Lower lobe of right lung (tissue), 2 donors: Measurements from ENCODE around the gene ATRN. TPM values are rescaled to one million over a fixed set of nuclear protein-coding genes. Genes with fewer than 3 reads are reported as not detected.
"Not testable (repeated sequence)": the region's sequence is repeated elsewhere in the genome, so short reads cannot be mapped to it uniquely, and the experiment has no call there.

ENCODE experiments used
- ATAC-seq, 2 donors: fragments of 200-7000 bp; cut with Tn5 transposase; one replicate each; pipeline ENCODE4 v1.9.1; 2020 to 2022; ENCODE audit warnings: mild to moderate bottlenecking in 2 of 2, moderate library complexity in 2 of 2
- DNase-seq: peaks from one replicate; pipeline ENCODE4 v3.0.0-alpha.2; 2020
- H3K27ac ChIP-seq: fragments of 200-600 bp; one replicate; pipeline ENCODE4 v1.8.0; 2022
- H3K27me3 ChIP-seq: fragments of 200-600 bp; one replicate; pipeline ENCODE4 v1.8.0; 2022; ENCODE audit warnings: low read depth
- H3K36me3 ChIP-seq: fragments of 200-600 bp; one replicate; pipeline ENCODE4 v1.8.0; 2022; ENCODE audit warnings: mild to moderate bottlenecking
- H3K4me1 ChIP-seq: fragments of 200-600 bp; one replicate; pipeline ENCODE4 v1.8.0; 2022
- H3K4me3 ChIP-seq: fragments of 200-600 bp; one replicate; pipeline ENCODE4 v1.8.0; 2022; ENCODE audit warnings: mild to moderate bottlenecking
- H3K9me3 ChIP-seq: fragments of 200-600 bp; one replicate; pipeline ENCODE4 v1.8.0; 2022
- CTCF ChIP-seq: fragments of 200-600 bp; IDR thresholded peaks from one replicate; pipeline ENCODE4 v1.8.0; 2022; ENCODE audit warnings: antibody characterized with exemption, mild to moderate bottlenecking
- intact Hi-C: fragments of 100-400 bp; cut with DNase I; formaldehyde crosslinking; loops from one replicate; pipeline ENCODE4 v1.11.0; 2022
- total RNA-seq: library from RNA; stranded (reverse); fragmentation: NEBNext Ultra II Directional; extraction: Animal tissue kit (Norgen Biotek cat#: 25700); gene quantifications from one replicate; pipeline ENCODE4 v1.2.1, GENCODE V29; 2021
- donor health status: DM: no; HTN: yes; CAD: no; lungs with severe emphysema.

Gene ATRN
- total RNA-seq, 1 donor from 2014 or later: 29.2 TPM

- peak overlapping the region; percentile 86 for H3K27ac ChIP-seq
- peak in 1 of 2 donors; percentile 1 for ATAC-seq
- H3K4me3 ChIP-seq: peak overlapping the region; percentile 99
- TF ChIP-seq CTCF: no peak
- H3K4me1 ChIP-seq: peaks cover 32% of the 10 kb centered on the region
- H3K27me3 ChIP-seq: no peaks in the 10 kb centered on the region
- no peaks in the 10 kb centered on the region for H3K9me3 ChIP-seq
- H3K36me3 ChIP-seq: no peaks in the 10 kb centered on the region
- intact Hi-C loops: no loop called here
- no peak for DNase-seq
Observed at GRCh38 chr20:3470208-3470626, 601 bp upstream of the ATRN start.

DNA sequence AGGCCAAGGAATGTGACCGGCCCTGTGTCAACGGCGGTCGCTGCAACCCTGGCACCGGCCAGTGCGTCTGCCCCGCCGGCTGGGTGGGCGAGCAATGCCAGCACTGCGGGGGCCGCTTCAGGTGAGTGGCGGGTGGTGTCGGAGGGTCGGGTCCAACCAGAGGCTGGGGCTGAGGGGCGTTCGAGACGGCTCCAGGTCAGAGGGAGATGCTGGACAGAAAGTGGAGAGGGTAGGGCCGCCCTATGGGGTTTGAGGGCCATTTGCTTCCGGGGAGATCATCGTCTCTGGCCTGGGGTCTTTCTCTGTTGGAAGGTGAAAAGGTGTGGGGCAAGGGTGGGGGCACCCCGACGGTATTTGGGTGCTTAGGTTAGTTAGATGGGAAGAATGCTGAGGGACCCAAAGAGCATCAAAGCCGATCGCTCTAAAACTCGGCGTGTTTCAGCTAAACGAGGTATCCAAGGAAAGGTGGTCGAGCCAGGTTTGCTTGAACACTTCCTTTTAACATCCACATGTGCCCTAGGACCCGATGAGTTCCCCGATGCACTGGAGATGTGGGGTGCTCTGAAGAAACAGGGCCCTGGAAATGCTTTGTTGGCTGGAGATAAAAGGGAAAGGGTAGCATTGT, 691 bp downstream of the ATRN start:
- H3K9me3 ChIP-seq: no peaks in the 10 kb centered on the region
- intact Hi-C loops: no loop called here
- no peak for DNase-seq
- peak overlapping the region; percentile 86 for H3K27ac ChIP-seq
- ATAC-seq: no peak
- H3K36me3 ChIP-seq: no peaks in the 10 kb centered on the region
- no peaks in the 10 kb centered on the region for H3K27me3 ChIP-seq
- TF ChIP-seq CTCF: no peak
- peaks cover 32% of the 10 kb centered on the region for H3K4me1 ChIP-seq
- peak overlapping the region; percentile 99 for H3K4me3 ChIP-seq

DNA sequence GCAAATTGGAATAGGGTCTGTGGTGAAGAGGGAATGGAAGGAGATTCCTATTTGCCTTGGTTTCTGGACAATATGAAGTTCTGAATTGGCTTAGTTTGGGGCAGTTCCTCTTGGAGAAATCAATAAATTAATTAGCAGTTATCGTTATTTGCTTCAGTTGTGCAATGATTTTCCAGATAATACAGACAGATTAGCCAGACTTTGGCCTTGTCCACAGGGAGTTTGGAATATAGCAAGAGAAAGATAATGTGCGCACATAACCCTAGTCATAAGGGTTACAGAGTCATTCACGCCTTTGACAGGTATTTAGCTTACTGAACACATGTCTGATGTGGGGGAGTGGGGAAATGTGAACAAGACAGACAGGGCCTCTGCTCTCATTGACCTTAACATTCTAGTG, 1.3 kb downstream of the ATRN start:
- Histone ChIP-seq H3K27me3 (no peaks in the 10 kb centered on the region), H3K27ac (no peak overlapping the region), H3K9me3 (no peaks in the 10 kb centered on the region), H3K4me1 (peaks cover 32% of the 10 kb centered on the region), H3K36me3 (no peaks in the 10 kb centered on the region), H3K4me3 (peak overlapping the region; percentile 99)
- DNase-seq (no peak), ATAC-seq (no peak)
- no peak for TF ChIP-seq CTCF
- intact Hi-C loops: no loop called here

- ATAC-seq (no peak), DNase-seq (no peak)
- Histone ChIP-seq H3K36me3 (no peaks in the 10 kb centered on the region), H3K27ac (no peak overlapping the region), H3K4me1 (peaks cover 32% of the 10 kb centered on the region), H3K27me3 (no peaks in the 10 kb centered on the region), H3K4me3 (no peak overlapping the region), H3K9me3 (no peaks in the 10 kb centered on the region)
- intact Hi-C loops: no loop called here
- TF ChIP-seq CTCF: no peak
Observed at GRCh38 chr20:3473324-3473723, 2.5 kb downstream of the ATRN start.

GRCh38 chr20:3473944-3474343, 3.1 kb downstream of the ATRN start:
- ATAC-seq: no peak
- intact Hi-C loops: no loop called here
- Histone ChIP-seq H3K4me1 (peaks cover 32% of the 10 kb centered on the region), H3K27ac (no peak overlapping the region), H3K9me3 (no peaks in the 10 kb centered on the region), H3K36me3 (no peaks in the 10 kb centered on the region), H3K27me3 (no peaks in the 10 kb centered on the region), H3K4me3 (no peak overlapping the region)
- no peak for TF ChIP-seq CTCF
- DNase-seq: no peak

DNA sequence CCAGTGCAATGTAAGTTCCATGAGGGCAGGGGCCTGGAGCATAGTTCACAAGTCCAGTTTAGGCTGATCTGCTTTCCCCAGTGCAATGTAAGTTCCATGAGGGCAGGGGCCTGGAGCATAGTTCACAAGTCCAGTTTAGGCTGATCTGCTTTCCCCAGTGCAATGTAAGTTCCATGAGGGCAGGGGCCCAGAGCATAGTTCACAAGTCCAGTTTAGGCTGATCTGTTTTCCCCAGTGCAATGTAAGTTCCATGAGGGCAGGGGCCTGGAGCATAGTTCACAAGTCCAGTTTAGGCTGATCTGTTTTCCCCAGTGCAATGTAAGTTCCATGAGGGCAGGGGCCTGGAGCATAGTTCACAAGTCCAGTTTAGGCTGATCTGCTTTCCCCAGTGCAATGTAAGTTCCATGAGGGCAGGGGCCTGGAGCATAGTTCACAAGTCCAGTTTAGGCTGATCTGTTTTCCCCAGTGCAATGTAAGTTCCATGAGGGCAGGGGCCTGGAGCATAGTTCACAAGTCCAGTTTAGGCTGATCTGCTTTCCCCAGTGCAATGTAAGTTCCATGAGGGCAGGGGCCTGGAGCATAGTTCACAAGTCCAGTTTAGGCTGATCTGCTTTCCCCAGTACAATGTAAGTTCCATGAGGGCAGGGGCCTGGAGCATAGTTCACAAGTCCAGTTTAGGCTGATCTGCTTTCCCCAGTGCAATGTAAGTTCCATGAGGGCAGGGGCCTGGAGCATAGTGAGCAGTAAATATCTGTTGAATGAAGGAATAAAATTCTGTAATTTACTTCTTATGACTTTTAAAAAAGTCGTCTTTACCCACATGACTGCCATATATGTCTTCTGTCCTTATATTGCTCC, 6.4 kb downstream of the ATRN start:
- peaks cover 19% of the 10 kb centered on the region for H3K4me1 ChIP-seq
- not testable (repeated sequence) for ATAC-seq

More for the DNA sequence above, 6.4 kb downstream of the ATRN start:
- H3K27ac ChIP-seq, H3K27me3 ChIP-seq, DNase-seq, H3K4me3 ChIP-seq, intact Hi-C loops, H3K36me3 ChIP-seq, H3K9me3 ChIP-seq: not testable (repeated sequence)
